GM20000 (cell line): ENCODE measurements around the gene PRELID3B.

ENCODE experiments used
- DNase-seq: peaks from one replicate; pipeline ENCODE4 v3.0.0; 2012; ENCODE audit warnings: low spot score
- TF ChIP-seq, protein P1 (sequence below): IDR thresholded peaks from 2 replicates; pipeline ENCODE4 v1.5.1; 2012; ENCODE audit warnings: mild to moderate bottlenecking, control low read depth; ENCODE audit errors: extremely low read depth, missing control alignments

Gene PRELID3B

DNA sequence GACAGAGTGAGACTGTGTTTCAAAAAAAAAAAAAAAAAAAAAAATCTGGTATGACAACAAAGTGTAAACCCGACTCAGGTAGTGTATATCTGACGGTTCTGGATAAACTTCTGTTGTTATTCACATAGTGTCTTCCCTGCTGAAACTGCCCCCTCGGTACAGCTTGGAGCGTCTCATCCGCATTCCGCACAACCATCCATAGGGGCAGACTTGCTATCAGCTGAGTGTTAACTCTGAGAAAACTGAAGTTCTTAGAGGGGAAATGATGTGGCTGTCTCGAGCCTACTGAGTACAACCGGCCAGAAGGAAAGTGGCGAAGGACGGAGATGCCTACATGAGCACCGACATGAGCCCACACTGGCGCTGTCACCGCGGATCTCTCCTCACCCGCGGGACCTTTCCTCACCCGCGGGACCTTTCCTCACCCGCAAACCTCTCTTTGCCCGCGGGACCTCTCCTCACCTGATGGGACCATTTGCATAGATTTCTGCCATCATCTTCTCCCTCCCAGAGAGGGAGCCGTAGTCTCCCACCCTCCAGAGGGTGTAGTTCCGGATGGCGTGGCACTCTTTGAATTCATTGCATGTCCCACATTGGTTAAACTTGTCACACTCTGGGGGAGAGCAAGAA, 45.3 kb downstream of the PRELID3B start:
- TF ChIP-seq, protein P1, sequence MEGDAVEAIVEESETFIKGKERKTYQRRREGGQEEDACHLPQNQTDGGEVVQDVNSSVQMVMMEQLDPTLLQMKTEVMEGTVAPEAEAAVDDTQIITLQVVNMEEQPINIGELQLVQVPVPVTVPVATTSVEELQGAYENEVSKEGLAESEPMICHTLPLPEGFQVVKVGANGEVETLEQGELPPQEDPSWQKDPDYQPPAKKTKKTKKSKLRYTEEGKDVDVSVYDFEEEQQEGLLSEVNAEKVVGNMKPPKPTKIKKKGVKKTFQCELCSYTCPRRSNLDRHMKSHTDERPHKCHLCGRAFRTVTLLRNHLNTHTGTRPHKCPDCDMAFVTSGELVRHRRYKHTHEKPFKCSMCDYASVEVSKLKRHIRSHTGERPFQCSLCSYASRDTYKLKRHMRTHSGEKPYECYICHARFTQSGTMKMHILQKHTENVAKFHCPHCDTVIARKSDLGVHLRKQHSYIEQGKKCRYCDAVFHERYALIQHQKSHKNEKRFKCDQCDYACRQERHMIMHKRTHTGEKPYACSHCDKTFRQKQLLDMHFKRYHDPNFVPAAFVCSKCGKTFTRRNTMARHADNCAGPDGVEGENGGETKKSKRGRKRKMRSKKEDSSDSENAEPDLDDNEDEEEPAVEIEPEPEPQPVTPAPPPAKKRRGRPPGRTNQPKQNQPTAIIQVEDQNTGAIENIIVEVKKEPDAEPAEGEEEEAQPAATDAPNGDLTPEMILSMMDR: no peak
- DNase-seq: no peak

DNA sequence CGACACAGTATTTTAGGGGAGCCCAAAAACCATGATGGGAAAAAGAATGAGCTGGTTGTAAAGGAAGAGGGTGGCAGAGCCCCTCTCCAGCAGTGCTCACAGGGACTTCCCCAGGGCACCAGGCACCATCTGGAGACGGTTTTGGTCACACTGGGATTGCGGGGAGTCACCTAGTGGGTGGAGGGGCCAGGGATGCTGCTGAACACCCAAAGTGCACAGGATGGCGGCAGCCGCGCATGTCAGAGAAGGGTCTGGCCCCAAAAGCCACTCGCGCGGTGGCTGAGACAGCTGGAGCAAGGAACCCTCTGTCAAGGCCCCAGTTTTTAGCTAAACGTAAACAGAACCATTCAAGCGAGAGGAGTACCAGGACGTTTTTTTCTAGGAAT, 46.4 kb downstream of the PRELID3B start:
- TF ChIP-seq, protein P1: no peak

DNA sequence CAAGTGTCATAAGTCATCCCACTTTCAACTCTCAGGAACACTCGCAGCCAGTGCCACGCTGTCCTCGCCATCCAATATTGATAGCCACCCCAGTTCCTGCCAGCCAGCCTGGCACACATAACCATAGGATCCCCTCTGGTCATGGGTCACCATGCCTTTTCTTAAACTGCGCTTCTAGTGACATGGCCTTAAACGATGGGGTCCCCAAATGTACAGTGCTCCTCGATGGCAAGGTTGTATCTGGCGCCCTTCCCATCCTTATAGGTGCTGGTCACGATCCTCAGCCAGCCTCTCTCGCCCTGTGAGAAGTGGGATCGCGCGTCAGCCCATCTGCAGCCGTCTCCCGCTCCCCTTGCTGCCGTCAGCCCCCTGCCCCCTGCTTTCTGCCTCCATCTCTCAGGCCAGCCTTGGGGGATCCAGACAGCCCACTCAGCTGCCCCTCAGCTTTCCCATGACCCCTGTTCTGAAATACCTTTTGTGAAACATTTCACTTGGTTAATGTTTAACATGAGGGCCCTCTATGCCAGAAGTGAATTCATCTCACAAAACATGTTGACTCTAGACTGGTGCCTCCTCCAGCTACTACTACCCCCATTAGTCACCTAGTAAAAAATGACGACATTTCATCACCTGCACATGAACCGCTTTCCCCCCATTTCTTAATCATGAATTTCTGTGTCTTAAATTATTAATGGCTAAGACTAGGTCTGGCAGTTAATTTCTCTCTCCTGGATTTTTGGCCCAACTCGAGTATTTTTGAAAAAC, 46.9 kb downstream of the PRELID3B start:
- TF ChIP-seq, protein P1: no peak
- DNase-seq: no peak

More for the DNA sequence above, 46.4 kb downstream of the PRELID3B start:
- no peak for DNase-seq

DNA sequence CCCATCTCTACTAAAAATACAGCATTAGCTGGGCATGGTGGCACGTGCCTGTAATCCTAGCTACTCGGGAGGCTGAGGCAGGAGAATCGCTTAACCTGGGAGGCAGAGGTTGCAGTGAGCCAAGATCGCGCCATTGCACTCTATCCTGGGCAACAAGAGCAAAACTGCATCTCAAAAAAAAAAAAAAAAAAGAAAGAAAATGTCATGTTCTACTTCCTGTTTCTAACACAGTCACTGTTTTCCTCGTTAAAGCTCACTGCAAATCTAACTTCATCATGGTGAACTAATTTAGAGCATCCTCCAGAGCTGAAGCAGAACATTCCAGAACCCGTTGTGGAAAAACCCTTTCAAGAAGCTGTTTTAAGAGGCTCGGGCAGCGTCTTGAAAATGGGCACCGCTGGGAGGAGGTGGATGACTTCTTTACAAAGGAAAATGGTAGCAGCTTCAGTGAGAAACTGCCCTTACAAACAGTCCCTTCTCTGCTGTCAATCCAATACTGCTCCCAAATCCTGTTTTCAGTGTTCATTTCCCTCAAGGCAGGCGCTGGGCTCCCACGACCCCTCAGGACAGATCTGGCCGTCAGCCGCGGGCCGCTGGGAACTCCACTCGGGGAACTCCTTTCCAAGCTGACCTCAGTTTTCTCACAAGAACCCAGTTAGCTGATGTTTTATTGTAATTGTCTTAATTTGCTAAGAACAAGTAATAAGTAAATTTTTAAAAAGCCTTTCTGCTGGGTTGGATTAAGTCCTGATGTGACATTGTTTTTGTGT, 48.0 kb downstream of the PRELID3B start:
- TF ChIP-seq, protein P1: no peak
- no peak for DNase-seq

DNA sequence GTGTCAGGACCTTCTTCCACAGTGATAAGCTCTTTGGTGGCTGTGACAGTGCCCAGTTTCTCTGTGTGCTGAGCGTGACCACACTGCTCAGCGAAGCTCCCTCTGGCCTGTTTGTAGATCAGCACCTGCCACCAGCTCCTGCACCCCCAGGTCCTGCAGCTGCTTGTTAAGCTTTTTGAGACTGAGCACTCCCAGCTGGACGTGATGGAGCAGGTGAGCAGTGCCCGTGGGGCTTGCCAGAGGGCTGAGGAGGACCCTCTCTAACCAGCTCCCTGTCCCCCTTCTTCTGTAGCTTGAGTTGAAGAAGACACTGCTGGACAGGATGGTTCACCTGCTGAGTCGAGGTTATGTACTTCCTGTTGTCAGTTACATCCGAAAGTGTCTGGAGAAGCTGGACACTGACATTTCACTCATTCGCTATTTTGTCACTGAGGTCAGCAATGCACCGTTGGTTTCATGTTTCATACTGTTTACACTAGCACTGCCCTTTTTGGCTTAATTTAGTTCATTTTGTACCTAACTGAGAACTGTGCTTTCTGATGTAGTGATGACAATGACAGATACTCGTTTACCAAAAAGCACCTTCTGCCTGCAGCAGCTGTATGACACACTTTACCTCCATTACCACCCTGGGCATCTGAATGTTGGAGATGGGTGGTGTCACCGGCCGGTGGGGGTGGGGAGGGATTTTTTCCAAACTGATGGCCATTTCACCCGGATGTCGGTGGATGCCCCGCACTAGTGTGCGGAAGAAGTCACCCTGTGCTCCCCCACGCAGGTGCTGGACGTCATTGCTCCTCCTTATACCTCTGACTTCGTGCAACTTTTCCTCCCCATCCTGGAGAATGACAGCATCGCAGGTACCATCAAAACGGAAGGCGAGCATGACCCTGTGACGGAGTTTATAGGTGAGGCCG, 49.0 kb downstream of the PRELID3B start:
- TF ChIP-seq, protein P1: no peak
- peak; percentile 46 for DNase-seq

DNA sequence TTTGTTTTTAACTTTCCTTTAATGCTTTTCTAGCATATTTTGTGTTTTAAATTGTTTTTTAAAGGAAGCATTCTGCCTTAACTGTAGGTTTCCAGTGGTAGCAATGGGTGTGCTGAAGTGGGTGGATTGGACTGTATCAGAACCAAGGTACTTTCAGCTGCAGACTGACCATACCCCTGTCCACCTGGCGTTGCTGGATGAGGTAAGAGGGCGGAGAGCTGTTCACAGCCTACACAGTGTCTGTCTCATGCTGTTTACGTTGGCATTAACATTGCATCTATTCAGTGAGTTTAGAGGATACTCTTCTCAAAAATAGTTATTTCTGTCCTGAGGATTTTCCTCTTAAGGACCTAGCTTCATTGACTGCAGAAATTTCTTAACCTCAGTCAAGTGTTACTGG, 49.7 kb downstream of the PRELID3B start:
- no peak for DNase-seq
- TF ChIP-seq, protein P1: no peak
